GM19240 (cell line): ENCODE data around the gene LTB.

ENCODE experiments used
- DNase-seq: peaks from one replicate; pipeline ENCODE4 v3.0.0; 2011; ENCODE audit warnings: low spot score; ENCODE audit not compliant: insufficient read length

Gene LTB, protein sequence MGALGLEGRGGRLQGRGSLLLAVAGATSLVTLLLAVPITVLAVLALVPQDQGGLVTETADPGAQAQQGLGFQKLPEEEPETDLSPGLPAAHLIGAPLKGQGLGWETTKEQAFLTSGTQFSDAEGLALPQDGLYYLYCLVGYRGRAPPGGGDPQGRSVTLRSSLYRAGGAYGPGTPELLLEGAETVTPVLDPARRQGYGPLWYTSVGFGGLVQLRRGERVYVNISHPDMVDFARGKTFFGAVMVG

DNA sequence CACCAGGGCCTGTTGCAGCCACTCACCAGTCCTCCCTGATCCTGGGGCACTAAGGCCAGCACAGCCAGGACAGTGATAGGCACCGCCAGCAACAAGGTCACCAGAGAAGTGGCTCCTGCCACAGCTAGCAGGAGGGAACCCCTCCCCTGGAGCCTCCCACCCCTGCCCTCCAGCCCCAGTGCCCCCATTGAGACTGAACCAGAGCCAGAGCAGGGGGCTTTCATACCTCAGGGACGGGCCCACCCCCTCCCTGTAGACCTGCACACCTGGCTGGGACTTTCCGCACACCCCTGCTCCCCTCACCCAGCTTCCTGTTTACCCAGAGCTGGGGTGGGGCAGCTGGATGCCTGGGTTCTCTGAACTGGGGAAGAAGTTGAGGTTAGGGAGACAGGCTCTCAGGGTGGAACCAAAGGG, at the start of gene LTB:
TSS of gene LTB (minus strand) at position 195 of the 414 bp plus-strand sequence. CDS start at position 188, 7 bp downstream.
- DNase-seq, result no peak

DNA sequence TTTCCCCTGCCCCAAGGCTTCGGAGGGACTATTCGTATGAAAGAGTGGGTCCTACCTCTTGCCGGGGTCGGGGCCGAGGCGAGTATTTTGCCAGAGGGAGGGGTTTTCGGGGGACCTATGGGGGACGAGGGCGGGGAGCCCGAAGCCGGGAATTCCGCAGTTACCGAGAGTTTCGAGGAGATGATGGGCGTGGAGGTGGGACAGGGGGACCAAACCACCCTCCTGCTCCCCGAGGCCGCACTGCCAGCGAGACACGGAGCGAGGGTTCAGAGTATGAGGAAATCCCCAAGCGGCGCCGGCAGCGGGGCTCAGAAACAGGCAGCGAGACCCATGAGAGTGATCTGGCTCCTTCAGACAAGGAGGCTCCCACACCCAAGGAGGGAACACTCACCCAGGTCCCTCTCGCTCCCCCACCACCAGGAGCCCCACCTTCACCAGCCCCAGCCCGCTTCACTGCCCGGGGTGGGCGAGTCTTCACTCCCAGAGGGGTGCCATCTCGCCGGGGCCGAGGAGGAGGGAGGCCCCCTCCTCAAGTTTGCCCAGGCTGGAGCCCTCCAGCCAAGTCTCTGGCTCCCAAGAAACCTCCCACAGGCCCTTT, 49.6 kb upstream of the LTB start:
- no peak for DNase-seq

DNA sequence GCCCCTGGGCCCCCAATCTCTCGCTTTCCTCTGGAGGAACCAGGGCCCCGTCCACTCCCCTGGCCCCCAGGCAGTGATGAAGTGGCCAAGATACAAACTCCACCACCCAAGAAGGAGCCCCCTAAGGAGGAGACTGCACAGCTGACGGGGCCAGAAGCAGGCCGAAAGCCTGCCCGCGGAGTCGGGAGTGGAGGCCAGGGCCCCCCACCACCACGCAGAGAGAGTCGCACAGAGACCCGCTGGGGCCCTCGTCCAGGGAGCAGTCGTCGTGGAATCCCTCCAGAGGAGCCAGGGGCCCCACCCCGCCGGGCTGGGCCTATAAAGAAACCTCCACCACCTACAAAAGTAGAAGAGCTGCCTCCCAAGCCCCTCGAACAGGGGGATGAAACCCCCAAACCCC, 49.0 kb upstream of the LTB start:
- no peak for DNase-seq

DNA sequence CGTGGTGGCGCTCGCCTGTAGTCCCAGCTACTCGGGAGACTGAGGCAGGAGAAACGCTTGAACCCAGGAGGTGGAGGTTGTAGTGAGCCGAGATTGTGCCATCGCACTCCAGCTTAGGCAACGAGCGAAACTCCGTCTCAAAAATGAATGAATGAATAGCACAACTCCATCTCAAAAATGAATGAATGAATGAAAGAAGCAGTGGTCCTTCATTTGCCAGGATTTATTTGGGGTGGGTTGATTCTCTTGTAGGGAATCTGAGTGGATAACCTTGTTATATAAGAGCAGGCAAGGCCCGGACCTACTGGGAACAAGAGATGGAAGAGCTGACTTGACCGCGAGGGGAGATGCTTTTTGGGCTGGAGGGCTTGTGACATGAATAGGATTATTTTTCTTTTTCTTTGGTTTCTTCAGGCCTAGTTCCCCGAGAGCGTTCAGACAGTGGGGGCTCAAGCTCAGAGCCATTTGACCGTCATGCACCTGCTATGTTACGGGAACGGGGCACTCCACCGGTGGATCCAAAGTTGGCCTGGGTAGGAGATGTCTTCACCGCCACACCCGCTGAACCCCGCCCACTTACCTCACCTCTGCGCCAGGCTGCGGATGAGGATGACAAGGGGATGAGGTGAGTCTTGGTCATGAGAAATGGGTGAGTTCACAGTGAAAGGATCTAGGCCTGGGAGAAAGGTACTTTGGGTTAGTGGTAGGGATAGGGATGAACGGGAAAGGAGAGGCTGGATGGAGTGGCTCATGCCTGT, 48.1 kb upstream of the LTB start:
- no peak for DNase-seq

DNA sequence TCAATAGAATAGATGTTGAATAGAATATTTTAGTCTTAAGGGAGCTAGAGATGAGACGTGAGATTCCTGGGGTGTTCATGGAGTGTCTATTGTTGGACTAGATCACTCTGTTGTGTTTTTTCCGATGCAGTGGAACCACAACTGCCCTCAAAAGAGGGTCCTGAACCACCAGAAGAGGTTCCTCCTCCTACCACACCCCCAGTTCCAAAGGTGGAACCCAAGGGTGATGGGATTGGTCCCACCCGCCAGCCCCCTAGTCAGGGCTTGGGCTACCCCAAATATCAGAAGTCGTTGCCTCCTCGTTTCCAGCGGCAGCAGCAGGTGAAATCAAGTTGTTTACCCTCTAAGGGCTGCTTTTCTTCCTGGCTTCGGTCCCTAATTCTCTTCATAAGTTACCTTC, 46.8 kb upstream of the LTB start:
- DNase-seq, result no peak

DNA sequence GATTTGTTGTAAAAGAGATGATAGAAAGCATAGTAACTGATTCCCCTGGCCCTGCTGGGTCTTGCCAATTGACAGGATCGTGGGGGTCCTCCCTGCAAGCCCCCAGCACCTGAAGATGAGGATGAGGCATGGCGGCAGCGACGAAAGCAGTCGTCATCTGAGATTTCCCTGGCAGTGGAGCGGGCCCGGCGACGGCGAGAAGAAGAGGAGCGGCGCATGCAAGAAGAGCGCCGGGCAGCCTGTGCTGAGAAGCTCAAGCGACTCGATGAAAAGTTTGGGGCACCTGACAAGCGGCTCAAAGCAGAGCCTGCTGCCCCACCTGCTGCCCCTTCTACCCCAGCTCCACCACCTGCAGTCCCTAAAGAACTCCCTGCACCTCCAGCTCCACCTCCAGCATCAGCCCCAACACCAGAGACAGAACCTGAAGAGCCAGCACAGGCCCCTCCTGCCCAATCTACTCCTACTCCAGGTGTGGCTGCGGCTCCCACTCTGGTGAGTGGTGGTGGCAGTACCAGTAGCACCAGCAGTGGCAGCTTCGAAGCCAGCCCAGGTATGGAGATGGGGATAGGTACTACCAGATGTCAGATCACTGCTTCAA, 45.6 kb upstream of the LTB start:
- no peak for DNase-seq

DNA sequence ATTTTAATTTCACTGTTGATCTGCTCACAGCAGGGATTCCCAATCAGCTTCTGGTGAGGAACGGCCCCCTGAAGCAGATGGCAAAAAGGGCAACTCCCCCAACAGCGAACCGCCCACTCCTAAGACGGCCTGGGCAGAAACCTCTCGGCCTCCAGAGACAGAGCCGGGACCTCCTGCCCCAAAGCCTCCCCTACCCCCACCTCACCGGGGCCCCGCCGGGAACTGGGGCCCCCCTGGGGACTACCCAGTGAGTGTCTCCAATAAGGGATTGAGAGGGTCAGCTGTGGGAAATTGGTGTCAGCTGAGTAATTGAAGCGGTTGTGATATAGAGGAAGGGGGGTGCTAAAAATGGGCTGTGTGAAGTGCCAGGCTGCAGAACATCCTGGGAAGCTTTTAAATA, 44.7 kb upstream of the LTB start:
- DNase-seq, result no peak

DNA sequence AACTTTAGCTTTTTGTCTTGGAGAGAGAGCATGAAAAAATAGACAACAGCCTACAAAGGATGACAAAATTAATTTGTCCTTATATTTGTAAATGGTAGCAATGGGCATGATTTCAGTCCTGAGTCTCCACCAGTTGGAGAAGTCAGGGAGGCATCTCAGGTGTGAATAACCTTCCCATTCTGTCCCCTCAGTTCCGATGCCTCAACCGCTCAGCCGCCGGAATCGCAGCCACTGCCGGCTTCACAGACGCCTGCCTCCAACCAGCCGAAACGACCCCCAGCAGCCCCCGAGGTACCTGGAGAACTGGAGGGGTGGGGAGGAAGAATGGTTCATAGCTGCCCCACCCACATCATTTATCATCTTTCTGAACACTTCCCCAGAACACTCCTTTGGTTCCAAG, 41.8 kb upstream of the LTB start:
- DNase-seq, result no peak

DNA sequence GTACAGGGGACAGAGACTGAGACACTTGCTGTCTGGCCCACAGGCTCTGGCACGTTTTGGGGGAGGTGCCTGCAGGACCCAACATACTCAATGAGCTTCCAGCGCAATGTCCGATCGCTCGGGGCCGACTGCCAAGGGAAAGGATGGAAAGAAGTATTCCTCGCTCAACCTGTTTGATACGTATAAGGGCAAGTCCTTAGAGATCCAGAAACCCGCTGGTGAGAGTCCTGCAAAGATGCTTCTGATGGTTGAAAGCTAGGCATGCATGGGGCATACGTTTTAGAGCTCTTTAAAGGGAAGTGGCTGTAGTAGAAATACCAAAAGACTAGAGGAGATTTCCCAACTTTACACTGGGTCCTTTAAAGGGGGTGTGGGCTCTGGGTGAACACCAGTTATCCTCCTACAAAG, 40.5 kb upstream of the LTB start:
- DNase-seq, result no peak

DNA sequence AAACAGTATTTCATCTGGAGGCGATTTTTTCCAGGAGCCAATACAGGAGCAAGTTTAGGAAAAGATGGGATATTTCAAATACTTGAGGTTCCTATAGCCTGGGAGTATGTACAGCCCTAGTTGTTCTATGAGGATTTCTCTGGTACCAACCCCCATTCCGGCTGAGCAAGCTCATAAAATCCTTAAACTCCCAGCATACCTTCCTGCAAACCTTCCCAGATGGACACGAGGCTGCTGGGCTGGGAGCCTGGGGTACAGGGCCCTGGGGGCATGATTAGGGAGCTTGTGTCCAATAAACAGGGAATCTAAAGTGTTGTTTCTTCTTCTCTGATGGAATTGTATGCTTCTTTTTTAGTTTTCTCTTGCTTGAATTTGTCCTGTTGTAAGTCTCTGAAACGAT, 39.8 kb upstream of the LTB start:
- DNase-seq, result no peak

DNA sequence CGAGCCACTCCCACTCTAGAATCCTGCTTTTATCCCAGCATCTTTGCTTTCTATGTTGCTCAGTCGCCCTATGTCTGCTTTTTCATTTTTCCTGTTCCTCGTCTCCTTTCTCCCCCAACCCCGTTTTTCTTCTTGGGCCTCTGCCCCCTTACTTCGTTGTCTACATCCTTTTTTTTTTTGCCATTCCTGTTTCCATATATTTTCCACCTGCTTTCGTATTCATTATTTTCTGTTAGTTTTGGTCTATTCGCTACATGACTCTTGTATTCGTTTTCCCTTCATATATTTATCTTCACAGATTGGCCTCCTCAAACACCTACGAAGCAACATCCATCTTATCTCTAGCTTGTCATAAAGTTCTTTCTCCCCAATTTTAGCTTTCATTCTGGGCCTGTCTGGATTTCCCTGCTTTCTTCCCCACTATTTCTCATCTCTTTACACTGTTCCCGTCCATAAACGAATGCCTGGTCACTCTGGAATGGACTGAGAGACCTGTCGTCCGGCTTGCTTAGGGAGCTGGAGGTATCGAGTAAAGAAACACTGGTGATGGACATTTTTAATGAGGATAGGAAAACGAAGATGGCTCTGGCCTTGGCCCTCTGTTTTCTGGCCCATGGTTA, 39.2 kb upstream of the LTB start:
- DNase-seq, result no peak

DNA sequence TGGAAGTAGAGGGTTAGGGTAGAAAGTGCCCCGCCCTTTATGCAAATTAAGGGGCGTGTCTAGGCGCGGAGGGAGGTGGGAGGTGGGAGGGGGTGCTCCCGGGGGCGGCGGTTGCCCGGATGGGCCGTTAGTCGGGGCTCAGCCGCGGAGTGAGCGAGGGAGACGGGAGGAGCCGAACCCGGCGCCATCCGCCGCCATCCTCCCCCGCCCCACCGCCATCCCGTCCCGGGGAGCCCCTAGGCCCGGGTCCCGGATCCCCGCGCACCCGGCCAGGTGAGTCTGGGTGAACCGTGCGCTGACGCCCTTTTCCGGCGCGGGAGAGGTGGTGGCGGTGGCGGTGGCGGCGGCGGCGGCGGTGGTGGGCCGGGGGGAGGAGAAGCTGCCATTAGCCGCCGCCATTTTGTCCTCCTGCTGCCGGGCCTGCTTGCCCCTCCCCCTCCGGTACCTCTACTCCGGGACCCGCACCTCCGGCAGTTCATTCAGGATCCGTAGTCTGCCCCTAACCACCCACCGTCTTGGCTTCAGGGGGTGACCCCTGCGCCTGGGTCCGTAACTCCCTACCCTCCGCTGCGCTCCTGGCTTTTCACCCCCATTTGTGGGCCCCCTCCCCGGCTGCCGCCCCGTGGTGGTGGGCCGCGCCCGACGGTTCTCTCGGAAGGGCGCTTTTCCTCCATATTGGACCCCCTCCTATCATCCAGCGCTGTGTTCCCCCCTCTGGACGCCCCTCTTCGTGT, 38.5 kb upstream of the LTB start, which contains the start of gene PRRC2A:
TSS of gene PRRC2A (plus strand) at position 130 of the 734 bp plus-strand sequence. CDS start 2,075 bp downstream, outside the sequence.
- peak; percentile 50 for DNase-seq

DNA sequence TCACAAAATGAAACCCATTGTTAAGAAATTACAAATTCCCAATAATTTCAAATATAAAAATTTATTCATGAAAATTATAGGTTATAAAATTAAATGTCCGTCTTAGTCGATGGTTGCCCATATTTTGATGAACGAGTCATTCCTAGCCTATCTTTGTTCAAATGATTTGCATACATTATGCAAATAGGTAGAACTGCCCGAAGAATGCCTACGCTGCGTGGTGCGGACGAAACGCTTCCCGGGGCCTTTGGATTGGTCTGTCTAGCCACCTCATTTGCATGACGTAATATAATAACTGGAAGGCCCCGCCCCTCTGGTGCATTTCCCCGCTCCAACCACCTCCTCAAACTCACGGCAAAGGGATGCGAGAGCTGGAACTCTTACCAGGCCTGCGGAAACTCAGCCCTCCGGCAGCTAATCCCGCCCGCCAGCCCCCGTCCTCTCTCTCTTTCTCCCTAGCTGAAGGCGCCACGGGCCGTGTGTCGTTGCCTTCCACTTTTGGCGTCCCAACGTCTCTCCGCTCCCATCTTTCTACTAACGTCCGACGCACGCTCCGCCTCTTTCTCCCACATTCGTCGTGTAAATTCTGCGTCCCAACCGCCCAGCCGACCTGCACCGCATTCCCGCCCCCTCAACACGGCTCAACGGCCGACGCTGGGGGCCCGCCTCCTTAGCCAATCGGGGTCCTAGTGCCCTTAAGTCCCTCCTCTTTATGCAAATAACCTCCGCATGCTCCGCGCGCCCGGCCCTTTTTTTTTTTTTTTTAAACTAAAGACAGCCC, 37.8 kb upstream of the LTB start:
- peak; percentile 79 for DNase-seq

DNA sequence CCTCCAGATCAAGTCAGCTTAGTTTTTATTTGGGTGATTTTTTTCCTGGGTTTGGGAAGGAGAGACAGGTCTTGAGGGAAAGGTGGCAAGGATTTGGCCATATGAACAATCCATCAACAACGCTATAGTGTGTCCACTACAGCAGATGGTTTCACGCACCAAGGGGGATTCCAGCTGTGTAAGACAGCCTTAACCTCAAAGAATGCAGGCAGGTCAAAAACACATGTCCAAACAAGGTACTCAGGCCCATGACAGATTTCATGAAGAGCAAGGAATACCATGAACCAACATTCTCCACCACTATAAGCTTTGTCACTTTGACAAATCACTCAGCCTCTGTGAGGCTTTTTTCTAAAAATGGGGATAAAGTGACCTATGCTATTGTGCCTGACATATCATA, 34.8 kb upstream of the LTB start:
- no peak for DNase-seq

DNA sequence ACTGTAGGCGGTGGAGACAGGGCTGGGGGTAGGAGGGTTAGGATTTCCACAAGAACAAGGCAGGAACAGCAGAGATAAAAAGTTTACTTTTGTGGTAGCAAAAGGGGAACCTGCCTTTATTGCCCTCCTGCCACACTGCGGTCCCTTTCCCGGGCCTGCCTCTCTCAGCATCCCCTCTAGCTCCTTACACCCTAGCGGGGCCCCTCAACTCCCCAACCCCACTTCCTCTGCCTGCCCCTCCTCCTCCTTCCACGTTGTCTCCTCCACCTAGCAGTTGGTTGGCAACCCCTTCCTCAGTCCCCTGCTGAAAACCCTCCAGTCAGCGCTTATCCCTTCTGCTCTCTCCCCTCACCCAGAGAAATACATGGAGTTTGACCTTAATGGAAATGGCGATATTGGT, 33.5 kb upstream of the LTB start:
- no peak for DNase-seq

DNA sequence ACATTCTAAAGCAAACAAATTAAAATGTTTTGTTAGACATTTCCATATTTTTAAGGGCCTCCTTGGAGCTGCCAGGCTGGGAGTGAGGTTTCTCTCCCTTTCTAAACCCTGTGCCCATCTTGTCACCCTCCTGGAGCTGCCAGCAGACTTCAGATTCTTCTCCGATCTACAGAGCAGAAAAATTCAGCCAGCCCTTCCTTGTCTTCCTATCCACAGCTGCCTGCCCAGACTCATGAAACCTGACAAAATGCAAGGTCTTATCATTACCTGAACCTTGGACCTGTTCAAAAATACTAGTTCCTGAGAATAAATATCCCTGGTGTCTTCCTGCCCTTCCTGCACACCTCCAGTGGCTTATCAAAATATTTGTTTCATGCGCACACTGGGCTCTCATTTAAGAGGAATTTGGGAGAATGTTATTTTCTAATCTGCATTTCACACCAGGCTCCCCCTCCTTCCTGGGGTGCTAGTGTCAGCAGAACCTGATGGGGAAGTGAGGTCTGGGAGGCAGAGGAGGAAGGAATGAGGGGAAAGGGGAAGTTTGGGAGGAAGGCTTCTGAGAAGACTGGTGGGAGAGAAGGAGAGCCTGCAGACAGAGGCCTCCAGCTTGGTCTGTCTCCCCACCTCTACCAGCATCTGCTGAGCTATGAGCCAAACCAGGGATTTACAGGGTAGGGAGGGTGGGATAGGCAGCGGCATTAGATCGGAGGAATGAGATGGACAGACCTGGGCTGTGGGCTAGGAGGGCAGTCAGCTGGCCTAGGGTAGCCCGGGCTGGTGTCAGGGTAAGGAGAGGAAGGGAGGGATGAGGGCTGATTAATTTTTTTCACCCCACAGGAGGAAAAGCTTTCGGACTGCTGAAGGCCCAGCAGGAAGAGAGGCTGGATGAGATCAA, 32.7 kb upstream of the LTB start, which contains the start of gene AIF1:
TSS of gene AIF1 (plus strand) at position 551 of the 895 bp plus-strand sequence. CDS start at position 647, 96 bp downstream.
- DNase-seq, result no peak

DNA sequence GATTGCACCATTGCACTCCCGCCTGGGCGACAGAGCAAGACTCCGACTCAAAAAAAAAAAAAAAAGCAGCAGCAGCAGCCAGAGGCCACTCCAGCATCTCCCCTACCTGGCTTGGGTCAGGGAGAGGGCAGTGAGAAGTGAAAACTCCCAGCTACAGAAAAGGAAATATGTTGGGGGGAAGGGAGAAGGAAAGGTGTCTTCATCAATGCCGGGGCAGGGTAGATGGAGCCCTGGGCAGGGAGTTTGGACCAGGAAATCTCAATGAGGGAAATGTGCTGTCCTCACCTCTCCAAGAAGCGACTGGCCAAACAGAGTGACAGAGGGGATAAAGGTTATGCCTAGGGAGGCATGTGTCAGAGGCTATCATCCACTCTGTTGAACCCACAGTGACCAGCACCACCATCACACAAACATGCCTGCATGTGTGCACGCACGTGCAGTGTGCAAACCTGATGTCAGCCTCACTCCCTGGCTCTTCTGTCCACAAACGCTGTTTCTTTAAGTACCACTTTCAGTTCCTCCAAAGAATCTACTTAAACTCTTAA, 31.9 kb upstream of the LTB start:
- no peak for DNase-seq

DNA sequence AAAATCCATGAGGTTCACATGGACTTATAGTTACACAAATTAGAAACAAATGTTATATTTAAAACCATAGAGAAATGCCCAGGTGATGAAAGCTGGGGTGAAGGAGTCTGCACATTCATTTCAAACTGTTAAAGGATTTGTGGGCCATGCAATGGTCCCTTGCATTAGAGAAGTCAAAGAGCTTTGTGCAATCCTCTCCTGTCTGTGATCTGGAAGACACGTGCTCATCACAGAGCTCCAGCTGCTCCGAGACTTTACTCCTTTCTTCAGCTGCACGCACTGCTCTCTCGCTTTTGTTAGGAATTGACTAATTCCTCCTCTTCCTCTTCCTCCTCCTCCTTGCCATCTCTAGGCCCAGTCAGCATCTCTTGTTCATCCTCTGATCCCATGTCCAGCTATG, 28.7 kb upstream of the LTB start:
- DNase-seq, result no peak
